ENCODE measurements around the gene EFNA1.
"Not testable (repeated sequence)": the region's sequence is repeated elsewhere in the genome, so short reads cannot be mapped to it uniquely, and the experiment has no call there.

EFNA1 gene

DNA sequence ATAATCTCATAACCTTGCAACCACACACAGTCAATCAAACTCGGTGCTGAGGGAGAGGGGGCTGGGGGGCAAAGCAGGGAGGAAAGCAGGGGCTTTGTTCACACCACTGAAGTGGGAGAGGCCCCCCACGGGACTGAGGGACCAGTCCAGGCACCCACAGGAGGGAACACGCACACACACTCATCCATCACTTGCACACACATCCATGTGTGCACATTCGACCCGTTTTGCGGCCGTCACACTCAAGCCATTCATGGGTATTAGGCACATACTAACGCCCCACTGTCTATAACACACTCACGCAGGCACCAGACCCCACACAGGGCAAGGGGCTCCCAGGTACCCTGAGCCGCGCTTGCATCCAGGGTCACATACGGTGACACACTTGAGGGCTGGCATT, 35.0 kb upstream of the EFNA1 start:
- DNase-seq (ENCODE audit: low read depth) = no peak

DNA sequence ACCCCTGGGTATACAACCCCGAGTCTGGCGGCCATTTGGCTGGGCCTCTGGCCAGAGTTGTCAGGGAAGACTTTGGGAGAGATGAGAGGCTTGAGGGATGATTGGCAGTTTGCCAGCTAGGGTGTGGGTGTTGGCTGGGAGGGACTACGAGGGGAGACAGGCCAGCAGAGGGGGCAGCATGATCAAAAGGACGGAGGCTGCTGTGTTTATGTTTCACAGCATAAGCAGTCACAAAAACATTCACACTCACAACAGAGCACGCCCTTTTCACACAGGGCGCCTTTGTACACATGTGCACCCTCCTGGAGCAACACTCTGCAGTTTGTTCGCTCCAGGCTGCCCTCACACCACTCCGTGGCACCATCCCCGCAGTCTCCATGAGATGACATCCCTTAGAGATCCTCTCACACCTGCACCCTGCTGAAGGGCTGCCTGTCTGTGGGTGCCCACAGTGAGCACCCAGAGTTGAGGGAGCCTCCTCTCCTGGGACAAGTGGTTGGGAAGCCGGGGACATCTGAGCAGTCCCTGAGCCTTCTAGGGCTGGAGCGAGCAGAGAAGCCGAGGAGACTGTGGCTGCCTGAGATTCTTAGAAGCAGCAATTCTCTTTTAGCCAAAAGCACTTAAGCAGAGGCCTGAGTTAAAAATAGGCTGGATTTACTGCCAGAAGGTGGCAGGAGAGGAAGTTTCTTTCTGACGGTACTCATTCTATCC, 33.6 kb upstream of the EFNA1 start:
- DNase-seq (ENCODE audit: low read depth) = peak; percentile 47

DNA sequence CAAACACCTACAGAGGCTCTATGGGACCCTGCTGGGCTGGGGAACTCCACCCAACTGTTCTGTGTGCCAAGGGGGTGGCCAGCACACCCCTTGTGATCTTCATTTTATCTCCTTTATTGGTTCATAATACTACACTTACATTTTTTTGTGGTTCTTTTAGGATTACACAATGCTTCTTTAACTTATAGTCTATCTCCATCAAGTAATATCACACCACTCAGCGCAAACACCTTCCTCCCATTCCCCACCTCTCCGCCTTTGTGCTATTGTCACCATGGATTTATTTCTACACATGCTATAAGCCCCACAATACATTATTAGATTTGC, 33.1 kb upstream of the EFNA1 start:
- no peak for DNase-seq (ENCODE audit: low read depth)

DNA sequence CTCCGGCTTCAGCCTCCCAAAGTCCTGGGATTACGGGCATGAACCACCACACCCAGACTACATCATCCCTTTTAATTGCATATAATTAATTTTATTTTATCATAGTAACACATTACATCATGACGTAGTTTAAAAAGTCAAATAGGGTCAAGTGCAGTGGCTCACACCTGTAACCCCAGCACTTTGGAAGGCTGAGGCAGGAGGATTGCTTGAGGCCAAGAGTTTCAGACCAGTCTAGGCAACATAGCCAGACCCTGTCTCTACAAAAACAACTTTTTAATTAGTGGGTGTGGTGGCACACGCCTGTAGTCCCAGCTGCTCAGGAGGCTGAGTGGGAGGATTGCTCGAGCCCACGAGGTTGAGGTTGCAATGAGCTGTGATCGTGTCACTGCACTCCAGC, 28.3 kb upstream of the EFNA1 start:
- no peak for DNase-seq (ENCODE audit: low read depth)

DNA sequence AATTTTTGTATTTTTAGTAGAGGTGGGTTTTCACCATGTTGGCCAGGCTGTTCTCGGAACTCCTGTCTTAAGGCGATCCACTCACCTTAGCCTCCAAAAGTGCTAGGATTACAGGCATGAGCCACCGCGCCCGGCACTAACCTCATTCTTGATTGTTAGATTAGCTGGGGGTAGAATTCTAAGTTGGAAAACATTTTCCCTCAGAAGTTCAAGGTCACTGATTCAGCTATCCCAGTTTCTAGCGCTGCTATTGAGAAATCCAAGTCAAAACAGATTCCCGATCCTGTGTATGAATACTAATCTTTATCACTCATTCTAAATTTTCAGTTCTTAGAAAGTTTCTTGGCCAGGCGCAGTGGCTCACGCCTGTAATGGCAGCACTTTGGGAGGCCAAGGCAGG, 24.4 kb upstream of the EFNA1 start:
- DNase-seq (ENCODE audit: low read depth) = no peak

DNA sequence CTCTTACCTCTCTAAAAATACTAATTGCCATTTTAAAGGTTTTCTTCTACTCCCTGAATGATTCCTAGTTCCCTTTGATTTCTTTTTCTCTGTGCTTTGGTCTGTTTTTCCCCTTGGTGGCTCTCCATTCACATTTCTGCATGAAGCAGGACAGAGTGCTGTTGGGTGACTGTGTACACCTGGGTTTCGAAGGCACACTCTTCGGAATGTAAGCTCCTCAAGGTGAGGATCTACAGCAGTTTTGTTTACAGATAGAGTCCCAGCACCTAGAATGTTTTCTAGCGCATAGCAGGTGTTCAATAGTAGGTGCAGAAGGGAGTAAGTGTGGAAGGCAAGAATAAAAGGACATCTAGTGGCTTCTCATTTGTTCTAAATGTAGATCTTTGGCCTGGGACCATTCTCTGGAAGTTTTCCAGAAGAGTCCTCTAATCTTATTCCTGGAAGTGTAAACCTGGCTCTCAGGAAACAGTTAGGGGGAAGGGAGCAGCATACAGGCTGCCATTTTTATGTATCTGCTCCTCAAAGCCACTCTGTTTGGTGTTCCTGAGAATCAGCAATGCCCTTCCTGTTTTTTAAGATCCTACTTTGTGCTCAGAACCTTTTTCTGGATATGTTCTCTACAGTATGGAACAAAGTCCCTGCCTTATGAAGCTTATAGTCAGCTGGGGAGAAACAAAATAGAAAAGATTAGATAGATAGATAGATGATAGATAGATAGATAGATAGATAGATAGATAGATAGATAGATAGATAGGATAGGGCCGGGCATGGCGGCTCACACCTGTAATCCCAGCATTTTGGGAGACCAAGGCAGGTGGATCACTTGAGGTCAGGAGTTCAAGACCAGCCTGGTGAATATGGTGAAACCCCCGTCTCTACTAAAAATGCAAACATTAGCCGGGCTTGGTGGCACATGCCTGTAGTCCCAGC, 22.8 kb upstream of the EFNA1 start:
- no peak for DNase-seq (ENCODE audit: low read depth)

DNA sequence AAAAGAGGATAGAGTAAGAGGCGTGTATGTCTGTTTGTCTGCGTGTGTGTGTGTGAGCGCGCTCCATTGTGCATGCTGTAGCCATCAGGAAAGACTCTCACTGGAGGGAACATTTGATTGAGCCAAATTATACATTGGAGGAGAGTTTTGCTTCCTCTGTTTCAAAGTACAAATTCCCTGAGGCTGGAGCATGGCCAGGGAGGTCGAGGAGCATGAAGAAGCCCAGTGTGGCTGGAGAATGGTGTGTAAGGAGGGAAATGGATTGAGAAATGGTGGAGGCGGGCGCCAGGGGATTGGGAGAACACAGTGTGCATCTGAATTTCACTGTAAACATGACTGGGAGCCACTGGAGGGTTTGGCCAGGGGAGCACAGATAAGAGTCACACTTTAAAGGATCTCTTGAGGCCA, 22.1 kb upstream of the EFNA1 start:
- DNase-seq (ENCODE audit: low read depth) = peak; percentile 21

DNA sequence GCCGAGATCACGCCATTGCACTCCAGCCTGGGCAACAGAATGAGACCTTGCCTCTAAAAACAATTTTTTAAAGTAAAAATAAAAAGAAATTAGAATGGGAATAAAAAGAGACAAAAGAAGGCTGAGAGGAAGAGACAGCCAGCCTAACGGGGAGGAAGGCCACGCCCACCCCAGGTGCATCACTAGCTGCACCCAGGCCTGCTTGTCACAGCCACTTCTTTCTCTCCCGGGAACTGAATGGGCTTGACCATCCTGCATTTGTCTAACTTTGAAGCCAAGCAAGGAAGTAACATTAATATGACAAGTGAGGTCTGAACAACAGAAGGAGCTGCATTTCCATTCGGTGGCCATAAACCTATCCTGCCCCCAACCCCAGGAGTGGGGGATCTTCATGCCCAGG, 20.8 kb upstream of the EFNA1 start:
- no peak for DNase-seq (ENCODE audit: low read depth)

DNA sequence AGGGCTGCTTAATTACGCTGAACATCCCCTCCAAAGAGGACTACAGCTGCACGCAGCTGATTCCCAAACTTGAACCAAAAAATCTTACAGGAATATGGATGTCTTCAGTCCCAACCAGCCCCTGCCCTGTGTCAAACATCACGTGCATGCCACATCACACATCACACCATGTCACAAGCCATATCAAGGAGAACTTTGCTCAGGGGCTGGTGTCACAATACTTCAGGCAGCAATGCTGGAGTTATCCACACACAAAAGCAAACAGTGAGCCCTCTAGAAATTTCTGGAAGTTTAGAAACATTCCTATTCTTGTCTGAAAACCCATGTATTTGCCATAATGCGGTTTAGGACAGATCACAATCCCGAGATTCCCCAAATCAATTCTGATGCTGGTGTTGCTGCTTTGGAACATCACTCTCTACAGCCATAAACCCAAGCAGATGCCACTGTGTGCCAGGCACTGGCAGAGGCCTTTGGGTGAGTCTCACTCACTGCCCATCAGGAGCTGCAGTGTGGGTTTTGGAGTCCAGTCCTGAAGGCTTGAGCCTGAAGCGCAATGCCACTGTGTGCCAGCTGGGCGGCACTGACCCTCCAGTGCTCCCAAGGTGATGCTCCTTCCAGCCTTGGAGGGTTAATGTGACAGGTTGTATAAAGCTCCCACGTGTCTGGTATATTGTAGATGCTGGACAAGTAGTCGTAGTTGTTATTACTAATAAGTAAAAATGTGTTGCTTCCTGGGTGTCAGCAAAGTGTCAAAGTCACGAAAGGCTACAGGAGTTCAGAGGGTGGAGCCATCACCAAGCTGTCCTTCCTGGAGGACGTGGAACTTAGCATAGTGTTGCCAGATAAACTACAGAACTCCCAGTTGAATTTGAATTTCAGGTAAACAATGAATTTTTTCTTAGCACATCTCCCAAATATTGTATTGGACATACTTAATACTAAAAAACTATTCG, 20.1 kb upstream of the EFNA1 start:
- no peak for DNase-seq (ENCODE audit: low read depth)

DNA sequence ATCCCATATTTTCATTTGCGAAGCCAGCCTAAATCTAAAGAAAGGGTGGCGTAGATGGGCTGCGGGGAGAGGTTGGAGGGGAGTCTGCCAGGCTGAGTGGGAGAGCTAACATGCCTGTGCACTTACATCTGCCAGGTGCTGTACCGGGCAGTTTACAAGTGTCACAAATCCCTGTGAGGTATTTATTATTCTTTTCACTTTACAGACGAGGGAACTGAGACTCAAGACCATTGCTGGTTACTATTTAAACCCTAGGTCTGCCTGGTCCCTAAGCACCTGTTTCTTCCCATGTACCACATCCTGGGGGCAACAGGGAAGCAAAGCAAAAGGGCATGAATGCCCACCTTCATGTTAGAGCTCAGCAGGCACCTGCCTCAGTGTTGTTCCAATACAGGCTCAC, 19.4 kb upstream of the EFNA1 start:
- DNase-seq (ENCODE audit: low read depth) = no peak

DNA sequence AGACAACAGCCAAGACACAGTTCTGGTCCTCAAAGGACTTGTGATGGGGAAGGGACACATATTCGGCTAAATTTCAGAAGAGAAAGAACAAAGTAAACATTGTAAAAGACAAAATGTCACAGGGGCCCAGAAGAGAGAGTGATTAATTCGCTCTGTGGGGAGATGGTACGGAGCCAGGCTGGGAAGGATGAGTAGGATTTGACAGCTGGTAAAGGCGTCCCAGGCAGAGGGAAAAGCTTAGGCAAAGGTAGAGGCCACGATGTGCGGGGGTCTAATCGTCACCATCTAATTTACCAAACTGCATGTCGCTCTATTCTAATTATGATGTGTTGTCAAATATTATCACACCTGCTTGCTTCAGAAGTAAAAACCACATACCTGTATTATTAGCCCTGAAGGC, 17.3 kb upstream of the EFNA1 start:
- no peak for DNase-seq (ENCODE audit: low read depth)

DNA sequence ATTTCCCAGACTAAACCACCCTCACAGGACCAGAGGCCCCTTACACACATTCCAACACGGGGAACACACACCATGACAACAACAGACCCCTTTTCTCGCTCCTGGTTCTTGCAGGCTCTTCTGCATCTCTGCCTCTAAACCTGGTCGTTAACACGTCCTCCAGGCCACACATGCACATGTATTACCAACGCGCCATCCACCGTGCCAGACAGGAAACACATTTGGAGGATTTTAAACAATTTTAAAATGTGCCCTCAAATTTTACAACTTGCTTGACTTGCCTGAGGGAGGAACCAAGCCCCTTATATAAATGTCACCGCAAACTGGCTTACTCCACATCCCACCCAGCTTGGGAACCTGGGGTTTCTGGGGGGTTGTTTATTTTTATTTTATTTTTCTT, 16.9 kb upstream of the EFNA1 start:
- DNase-seq (ENCODE audit: low read depth) = no peak

DNA sequence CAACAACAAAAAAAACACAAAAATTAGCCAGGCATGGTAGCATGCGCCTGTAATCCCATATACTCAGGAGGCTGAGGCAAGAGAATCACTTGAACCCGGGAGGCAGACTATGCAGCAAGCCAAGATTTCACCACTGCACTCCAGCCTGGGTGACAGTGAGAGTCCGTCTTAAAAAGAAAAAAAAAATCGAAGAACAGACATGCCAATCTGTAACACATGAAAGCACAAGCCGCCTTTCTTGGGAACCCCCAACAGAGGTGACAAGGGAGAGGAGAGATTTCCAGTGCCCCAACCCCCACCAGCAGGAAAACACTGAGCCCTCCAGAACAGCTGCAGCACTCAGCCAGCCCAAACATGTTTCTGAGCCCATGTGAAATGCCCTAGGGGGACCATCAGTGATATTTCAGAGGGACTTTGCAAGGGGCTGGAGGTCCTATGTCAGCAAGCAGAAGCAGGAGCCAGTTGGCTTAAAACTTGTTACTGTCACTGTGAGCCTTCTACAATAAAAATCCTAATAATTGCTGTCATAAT, 14.2 kb upstream of the EFNA1 start:
- DNase-seq (ENCODE audit: low read depth) = no peak

DNA sequence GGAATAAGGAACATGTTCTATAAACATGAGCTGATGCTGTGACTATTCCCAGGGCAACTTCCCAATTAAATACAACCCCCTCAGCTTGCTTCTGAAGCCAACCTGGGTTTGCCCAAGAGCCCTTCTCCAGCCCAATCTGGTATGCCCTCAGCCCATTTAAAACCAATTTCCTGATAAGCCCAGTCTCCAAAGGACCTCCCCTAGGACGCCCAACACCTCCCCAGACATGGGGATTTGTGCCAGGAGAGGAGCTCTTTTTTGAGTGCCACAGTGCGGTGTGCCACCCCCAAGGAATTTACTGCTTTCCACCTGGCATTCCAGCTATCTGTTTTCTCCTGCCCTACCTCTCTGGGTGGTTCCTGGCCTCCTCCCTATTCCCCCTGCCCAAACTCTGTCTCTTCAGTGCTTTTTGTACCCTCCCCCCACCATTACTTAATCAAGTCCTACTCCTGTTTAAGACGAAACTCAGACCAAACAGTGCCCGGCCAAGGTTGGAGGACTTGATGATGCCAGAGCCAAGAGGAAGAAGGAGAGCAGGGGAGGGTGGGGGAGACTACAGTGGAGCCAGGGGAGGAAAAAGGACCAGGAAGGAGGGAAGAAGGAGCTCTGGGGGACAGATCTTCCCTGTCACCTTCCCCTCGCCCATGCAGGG, 11.4 kb upstream of the EFNA1 start:
- DNase-seq (ENCODE audit: low read depth) = no peak

DNA sequence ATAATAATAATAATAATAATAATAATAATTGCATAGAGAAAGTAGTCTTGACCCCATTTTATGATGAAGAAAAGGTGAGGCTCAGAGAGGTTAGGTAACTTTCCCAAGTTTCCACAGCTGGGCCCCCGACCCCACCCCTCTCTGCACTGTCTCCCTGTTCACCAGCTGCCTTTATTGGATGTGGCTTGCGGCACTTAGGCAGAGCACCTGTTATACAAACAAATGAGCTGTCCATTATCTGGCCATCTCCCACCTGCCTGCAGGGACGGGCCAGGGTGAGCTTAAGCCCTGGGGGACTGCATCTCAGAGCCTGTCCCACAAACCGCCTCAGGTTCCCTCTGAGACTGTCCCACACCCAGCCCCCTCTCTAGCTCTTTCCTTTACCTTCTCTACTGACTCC, 10.1 kb upstream of the EFNA1 start:
- DNase-seq (ENCODE audit: low read depth) = no peak

DNA sequence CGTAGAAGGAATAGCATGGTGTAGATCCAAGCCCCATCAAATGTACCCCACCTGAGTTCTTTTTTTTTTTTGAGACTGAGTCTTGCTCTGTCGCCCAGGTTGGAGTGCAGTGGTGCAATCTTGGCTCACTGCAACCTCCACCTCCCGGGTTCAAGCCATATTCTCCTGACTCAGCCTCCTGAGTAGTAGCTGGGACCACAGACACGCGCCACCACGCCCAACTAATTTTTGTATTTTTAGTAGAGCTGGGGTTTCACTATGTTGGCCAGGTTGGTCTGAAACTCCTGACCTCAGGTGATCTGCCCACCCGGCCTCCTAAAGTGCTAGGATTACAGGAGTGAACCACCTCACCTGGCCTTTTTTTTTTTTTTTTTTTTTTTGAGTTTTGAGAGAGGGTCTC, 9.6 kb upstream of the EFNA1 start:
- not testable (repeated sequence) for DNase-seq (ENCODE audit: low read depth)

DNA sequence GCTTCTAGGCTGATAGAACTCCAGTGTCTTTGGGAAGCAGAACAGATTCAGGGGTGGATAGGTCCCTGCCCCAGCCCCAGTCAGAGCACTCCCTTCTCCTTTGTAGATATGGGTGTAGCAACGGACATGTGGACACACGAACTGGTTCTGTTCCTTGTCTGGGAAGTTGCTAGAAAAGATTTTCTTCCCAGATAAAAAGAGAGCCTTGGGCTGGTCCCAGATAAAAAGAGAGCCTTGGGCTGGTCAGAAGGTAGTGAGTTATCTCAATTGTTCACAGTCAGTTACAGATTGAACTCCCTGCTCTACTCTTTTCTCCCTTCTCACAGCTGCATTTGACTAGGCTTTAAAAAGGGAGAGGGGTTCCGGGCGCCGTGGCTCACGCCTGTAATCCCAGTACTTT, 7.4 kb upstream of the EFNA1 start:
- no peak for DNase-seq (ENCODE audit: low read depth)

DNA sequence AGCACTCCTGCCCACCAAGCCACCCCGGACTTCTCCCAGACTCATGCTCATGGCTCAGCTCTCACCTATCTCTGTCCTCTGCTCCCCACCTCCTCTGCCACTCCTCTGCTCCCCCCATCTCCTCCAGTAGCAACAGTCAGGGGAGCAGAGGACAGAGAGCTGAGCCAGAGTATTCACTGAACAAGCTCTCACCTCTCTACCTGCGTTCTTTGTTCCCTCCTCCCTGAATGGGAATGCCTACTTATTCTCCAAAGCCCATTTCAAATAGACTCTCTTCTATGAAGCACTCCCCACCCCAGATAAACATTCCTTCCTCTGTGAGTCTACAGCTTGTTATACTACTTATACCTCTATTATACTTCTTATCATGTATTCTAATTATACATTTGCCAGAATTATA, 6.4 kb upstream of the EFNA1 start:
- no peak for DNase-seq (ENCODE audit: low read depth)

DNA sequence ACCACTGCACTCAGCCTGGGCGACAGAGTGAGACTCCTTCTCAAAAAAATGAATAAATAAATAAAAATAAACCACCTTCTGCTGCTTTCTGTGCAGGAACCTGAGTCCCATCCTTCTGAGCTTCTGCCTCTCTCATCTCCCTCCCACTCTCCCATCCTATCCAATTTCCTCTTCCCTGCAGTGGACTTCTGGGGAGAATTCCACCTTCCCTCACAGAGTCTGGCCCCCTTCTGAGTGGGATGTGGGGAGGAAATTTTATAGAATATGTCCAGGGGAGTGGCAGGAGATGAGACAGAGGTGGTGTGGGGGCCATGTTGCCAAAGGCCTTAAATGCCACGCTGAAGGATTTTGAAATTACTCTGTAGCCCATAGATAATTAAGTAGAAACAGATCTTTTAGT, 5.4 kb upstream of the EFNA1 start:
- DNase-seq (ENCODE audit: low read depth) = no peak

DNA sequence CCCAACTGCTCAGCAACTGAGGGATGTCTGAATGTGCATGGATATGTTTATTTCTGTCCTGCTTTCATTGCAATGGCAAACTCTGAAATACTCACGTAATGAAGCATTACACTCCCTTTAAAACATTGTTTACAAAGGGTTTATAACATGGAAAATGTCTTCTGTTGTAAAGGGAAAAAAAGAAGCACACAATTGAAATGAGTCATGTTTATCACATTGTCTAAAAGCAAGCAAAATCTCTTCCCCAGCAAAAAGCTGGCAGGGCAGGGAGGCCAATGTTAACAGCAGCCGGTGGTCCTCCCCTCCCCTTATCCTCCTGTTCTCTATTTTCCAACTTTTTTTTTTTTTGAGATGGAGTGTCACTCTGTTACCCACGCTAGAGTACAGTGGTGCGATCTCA, 3.9 kb upstream of the EFNA1 start:
- DNase-seq (ENCODE audit: low read depth) = no peak

DNA sequence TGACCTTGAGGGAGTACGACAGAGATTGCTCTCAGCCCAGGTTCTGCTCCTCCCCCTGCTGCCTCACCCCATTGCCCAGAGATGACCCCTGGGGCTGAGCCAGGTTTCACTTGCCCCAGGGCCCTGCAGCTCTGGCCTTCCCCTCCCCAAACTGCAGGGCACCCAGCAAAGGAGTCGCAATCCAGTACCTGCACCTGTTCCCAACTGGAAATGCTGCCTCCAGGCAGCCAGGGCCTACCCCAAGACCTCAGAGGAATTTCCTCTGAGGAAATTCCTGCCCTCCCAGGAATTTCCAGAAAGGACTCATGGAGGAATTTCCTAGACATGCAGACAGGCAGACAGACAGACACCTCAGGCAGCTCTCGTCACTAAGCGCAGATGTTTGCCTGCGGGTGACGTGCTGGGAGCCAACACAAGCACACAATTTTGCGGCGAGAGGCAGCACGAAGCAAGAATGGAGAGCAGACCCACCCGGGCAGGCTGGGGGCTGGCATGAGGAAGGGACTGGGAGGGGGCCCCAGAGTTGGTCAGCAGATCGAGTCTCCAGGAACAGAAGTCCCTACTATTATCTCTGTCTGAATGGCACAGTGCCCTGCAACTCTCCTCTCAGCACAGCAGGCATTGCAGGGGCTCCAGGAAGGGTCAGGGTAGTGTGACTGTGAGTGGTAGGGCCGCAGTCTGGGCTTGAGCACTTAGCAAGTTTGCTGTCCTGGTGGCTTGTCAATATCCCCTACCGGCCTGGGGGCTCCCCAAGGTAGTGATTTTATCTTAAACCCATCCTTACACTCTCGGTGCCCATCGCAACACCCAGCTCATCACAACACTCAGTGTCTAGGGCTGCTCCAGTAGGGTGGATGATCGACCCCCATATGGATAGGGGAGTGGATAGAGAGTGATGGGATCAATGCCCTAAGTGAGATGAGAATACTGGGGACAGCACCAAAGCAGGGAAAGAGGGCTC, 2.9 kb upstream of the EFNA1 start:
- DNase-seq (ENCODE audit: low read depth) = peak; percentile 11
